ENCODE results near the gene SIRT7.

SIRT7 gene

GRCh38 chr17:81948635-81949378, 30.8 kb upstream of the SIRT7 start:
- TF ChIP-seq POLR2AphosphoS5 (IDR thresholded peaks at IDR 0.05; ENCODE audit: low read depth) (no peak), REST (IDR thresholded peaks at IDR 0.05; ENCODE audit: insufficient replicate concordance, low read depth) (no peak), CTCF (IDR thresholded peaks at IDR 0.05; ENCODE audit: insufficient read depth, low read length) (no peak), GABPA (IDR thresholded peaks at IDR 0.05; ENCODE audit: low read depth) (no peak), SPI1 (IDR thresholded peaks at IDR 0.05; ENCODE audit: borderline replicate concordance, low read depth) (no peak)
- DNase-seq (ENCODE audit: low read depth in 1 of 2, low spot score in 1 of 2) = no peak

GRCh38 chr17:81947189-81947588, 29.2 kb upstream of the SIRT7 start, which contains the start of gene MYADML2:
Gene MYADML2, minus strand, starts transcription at chr17:81947233. Its CDS starts 5,492 bp downstream, at chr17:81941741.
- TF ChIP-seq POLR2AphosphoS5 (IDR thresholded peaks at IDR 0.05; ENCODE audit: low read depth) (no peak), GABPA (IDR thresholded peaks at IDR 0.05; ENCODE audit: low read depth) (no peak), SPI1 (IDR thresholded peaks at IDR 0.05; ENCODE audit: borderline replicate concordance, low read depth) (no peak), CTCF (IDR thresholded peaks at IDR 0.05; ENCODE audit: insufficient read depth, low read length) (no peak), REST (IDR thresholded peaks at IDR 0.05; ENCODE audit: insufficient replicate concordance, low read depth) (no peak)
- no peak within 1 kb of the TSS for H3K27ac ChIP-seq (replicated peaks)
- no peak for DNase-seq (ENCODE audit: low read depth in 1 of 2, low spot score in 1 of 2)
- no peak within 1 kb of the TSS for H3K4me3 ChIP-seq (replicated peaks; ENCODE audit: insufficient read depth, low read length)
- no peaks in the 10 kb centered on the region for H3K27me3 ChIP-seq (ENCODE audit: insufficient read depth, poor library complexity, severe bottlenecking)

More at GRCh38 chr17:81948635-81949378, 30.8 kb upstream of the SIRT7 start:
- Histone ChIP-seq H3K4me3 (replicated peaks; ENCODE audit: insufficient read depth, low read length) (no peak overlapping the region), H3K27me3 (ENCODE audit: insufficient read depth, poor library complexity, severe bottlenecking) (no peaks in the 10 kb centered on the region), H3K27ac (replicated peaks) (no peak overlapping the region)

- Histone ChIP-seq H3K4me3 (replicated peaks; ENCODE audit: insufficient read depth, low read length) (no peak overlapping the region), H3K27me3 (ENCODE audit: insufficient read depth, poor library complexity, severe bottlenecking) (peaks cover 4% of the 10 kb centered on the region), H3K27ac (replicated peaks) (no peak overlapping the region)
- TF ChIP-seq CTCF (IDR thresholded peaks at IDR 0.05; ENCODE audit: insufficient read depth, low read length) (no peak), GABPA (IDR thresholded peaks at IDR 0.05; ENCODE audit: low read depth) (no peak), POLR2AphosphoS5 (IDR thresholded peaks at IDR 0.05; ENCODE audit: low read depth) (no peak), SPI1 (IDR thresholded peaks at IDR 0.05; ENCODE audit: borderline replicate concordance, low read depth) (no peak), REST (IDR thresholded peaks at IDR 0.05; ENCODE audit: insufficient replicate concordance, low read depth) (no peak)
- DNase-seq (ENCODE audit: low read depth in 1 of 2, low spot score in 1 of 2) = no peak
These were observed 26.9 kb upstream of the SIRT7 start for GRCh38 chr17:81944858-81945257.

All from HL-60 (cell line).